Measurements from ENCODE around the gene LILRA1.
"Not testable (repeated sequence)": the region's sequence is repeated elsewhere in the genome, so short reads cannot be mapped to it uniquely, and the experiment has no call there.

DNA sequence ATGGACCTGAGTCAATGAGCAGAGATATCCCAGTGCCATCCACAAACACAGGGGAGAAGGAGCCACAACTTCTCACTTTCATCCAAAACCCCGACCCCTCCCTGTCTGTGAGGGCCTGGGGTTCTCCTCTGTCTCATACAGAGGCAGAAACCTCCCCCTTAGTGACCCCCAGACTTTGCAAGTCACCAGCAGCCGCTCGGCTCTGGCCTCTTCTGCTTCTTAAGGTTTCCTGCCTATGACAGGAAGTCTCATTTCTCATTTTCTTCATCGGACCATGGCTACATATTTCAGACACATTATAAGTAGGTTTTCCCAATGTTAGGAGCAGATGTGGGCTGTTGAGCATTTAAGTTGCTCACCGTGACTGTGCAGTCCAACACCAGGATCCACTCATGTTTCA lies 49.5 kb downstream of the LILRA1 start:
- not testable (repeated sequence) for TF ChIP-seq POLR2A, CTCF (IDR thresholded peaks at IDR 0.05)
